Esophagus squamous epithelium (tissue), 5 donors: ENCODE results near the gene DPYSL4. TPM values are rescaled to one million over a fixed set of nuclear protein-coding genes. Genes with fewer than 3 reads are reported as not detected.

ENCODE experiments used
- DNase-seq: peaks from one replicate; lab custom pipeline; 2025; lab: John Stamatoyannopoulos, UW
- H3K27ac ChIP-seq, 4 donors: fragments of 200-600 bp; sonication (generic); one replicate each; pipeline ENCODE4 v1.5.1; 2016 to 2019; ENCODE audit warnings: mild to moderate bottlenecking in 1 of 4
- H3K27me3 ChIP-seq, 4 donors: fragments of 200-600 bp; sonication (generic); 1 replicate in 3 of 4; 2 replicates in 1 of 4; pipeline versions ENCODE4 v1.5.1 to v1.6.0; 2017 to 2021; ENCODE audit warnings: antibody characterized with exemption in 1 of 4
- H3K36me3 ChIP-seq, 3 donors: fragments of 200-600 bp; sonication (generic); one replicate each; pipeline ENCODE4 v1.5.1; 2016 to 2019
- H3K4me1 ChIP-seq, 3 donors: fragments of 200-600 bp; sonication (generic); one replicate each; pipeline ENCODE4 v1.5.1; 2017 to 2019
- H3K4me3 ChIP-seq, 4 donors: fragments of 200-600 bp; sonication (generic); 1 replicate in 3 of 4; 2 replicates in 1 of 4; pipeline ENCODE4 v1.5.1; 2016 to 2019; ENCODE audit warnings: mild to moderate bottlenecking in 2 of 4, moderate library complexity in 1 of 4
- H3K9me3 ChIP-seq, 3 donors: fragments of 200-600 bp; sonication (generic); one replicate each; pipeline ENCODE4 v1.5.1; 2016 to 2019
- CTCF ChIP-seq, 6 experiments: fragments of 450-650 bp in 4 of 6; fragments of 200-600 bp in 2 of 6; sonication (generic) in 2 of 6; IDR thresholded peaks; one replicate each; pipeline ENCODE4 v1.5.1; 2016 to 2019; ENCODE audit warnings: antibody characterized with exemption in 6 of 6, mild to moderate bottlenecking in 4 of 6, moderate library complexity in 4 of 6
- POLR2A ChIP-seq, 4 donors: fragments of 450-650 bp; IDR thresholded peaks; one replicate each; pipeline ENCODE4 v1.6.1; 2017; ENCODE audit warnings: antibody characterized with exemption in 4 of 4, mild to moderate bottlenecking in 4 of 4, moderate library complexity in 3 of 4
- WGBS, 2 donors: methylation state at CpG; one replicate each; pipeline ENCODE4 v1.1.5; 2018; 5-methylcytosine and 5-hydroxymethylcytosine counted together
- intact Hi-C: fragments of 100-400 bp; cut with DNase I; formaldehyde crosslinking; loops from one replicate; pipeline ENCODE4 v1.15.0; 2022
- total RNA-seq, 4 donors: library from RNA; depleted of rRNA; stranded (reverse); fragments of >200 nt; gene quantifications; one replicate each; pipeline ENCODE4 v1.1.0, GENCODE V29; 2016
- donor health status: DM: yes; HTN: yes; CAD: no.

Gene DPYSL4
- total RNA-seq, 4 donors from 2014 or later, result 0.95 to 1.6 TPM; not detected in 2

DNA sequence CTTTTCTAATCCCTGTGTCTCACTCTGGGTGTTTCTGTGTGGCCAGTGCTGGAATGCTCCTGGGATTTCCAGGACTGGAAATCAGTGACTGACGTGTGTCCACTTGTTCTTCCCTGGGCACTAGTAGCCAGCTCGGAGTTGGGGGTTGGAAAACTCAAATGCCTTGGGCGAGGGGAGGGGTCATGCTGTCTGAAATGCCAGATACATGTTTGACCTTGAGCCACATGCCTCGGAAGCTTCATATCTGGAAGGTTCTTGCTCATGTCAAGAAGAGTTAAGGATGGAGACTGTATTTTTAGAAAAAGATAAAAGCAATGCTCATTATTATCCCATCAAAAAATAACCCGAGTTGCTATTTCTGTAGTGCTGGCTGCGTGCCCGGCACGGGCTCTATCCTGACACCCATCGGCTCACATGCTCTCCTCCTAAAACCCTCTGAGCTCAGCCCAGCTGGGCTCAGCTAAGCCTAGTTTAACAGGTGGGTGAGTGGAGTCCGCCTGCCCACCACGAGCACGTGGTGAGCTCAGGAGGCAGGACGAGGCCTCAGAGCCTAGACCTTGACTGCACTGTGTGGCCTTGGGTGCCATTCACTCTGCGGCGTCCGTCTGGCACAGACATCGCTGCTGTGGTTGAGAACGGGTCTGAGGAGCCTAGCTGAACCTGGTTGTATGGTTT lies 6.4 kb downstream of the DPYSL4 start:
- no peak overlapping the region for H3K27ac ChIP-seq
- intact Hi-C loops, result no loop called here
- no peaks in the 10 kb centered on the region for H3K9me3 ChIP-seq
- peaks cover 0 to 39% (median 4%) of the 10 kb centered on the region in 4 donors for H3K27me3 ChIP-seq
- H3K36me3 ChIP-seq, result no peaks in the 10 kb centered on the region
- H3K4me1 ChIP-seq, result peaks cover 0 to under 1% (median 0%) of the 10 kb centered on the region in 3 donors
- DNase-seq, result no peak
- H3K4me3 ChIP-seq, result no peak overlapping the region
- 47 to 49% methylated on average over 4 to 9 of the region's 18 CpGs for WGBS, 2 donors
- TF ChIP-seq CTCF (IDR thresholded peaks at IDR 0.05), result no peak
- TF ChIP-seq POLR2A (IDR thresholded peaks at IDR 0.05), result no peak

GRCh38 chr10:132193907-132194552 lies 7.3 kb downstream of the DPYSL4 start:
- Histone ChIP-seq H3K4me3 (no peak overlapping the region), H3K4me1 (no peaks in the 10 kb centered on the region), H3K9me3 (no peaks in the 10 kb centered on the region), H3K27ac (no peak overlapping the region), H3K27me3 (peaks cover 0 to 31% (median 0%) of the 10 kb centered on the region in 4 donors), H3K36me3 (no peaks in the 10 kb centered on the region)
- no peak for DNase-seq
- TF ChIP-seq CTCF (IDR thresholded peaks at IDR 0.05) (no peak), POLR2A (IDR thresholded peaks at IDR 0.05) (no peak)
- 51 to 52% methylated on average over 2 to 3 of the region's 21 CpGs for WGBS, 2 donors
- intact Hi-C loops, result no loop called here

GRCh38 chr10:132194726-132195125 lies 8.0 kb downstream of the DPYSL4 start:
- H3K9me3 ChIP-seq, result no peaks in the 10 kb centered on the region
- intact Hi-C loops, result no loop called here
- no peaks in the 10 kb centered on the region for H3K36me3 ChIP-seq
- H3K4me1 ChIP-seq, result no peaks in the 10 kb centered on the region
- H3K27ac ChIP-seq, result no peak overlapping the region
- WGBS, 2 donors, result 92 to 100% methylated on average over 5 to 10 of the region's 15 CpGs
- DNase-seq, result no peak
- H3K27me3 ChIP-seq, result peaks cover 0 to 24% (median 0%) of the 10 kb centered on the region in 4 donors
- TF ChIP-seq CTCF (IDR thresholded peaks at IDR 0.05) (no peak), POLR2A (IDR thresholded peaks at IDR 0.05) (no peak)
- no peak overlapping the region for H3K4me3 ChIP-seq

DNA sequence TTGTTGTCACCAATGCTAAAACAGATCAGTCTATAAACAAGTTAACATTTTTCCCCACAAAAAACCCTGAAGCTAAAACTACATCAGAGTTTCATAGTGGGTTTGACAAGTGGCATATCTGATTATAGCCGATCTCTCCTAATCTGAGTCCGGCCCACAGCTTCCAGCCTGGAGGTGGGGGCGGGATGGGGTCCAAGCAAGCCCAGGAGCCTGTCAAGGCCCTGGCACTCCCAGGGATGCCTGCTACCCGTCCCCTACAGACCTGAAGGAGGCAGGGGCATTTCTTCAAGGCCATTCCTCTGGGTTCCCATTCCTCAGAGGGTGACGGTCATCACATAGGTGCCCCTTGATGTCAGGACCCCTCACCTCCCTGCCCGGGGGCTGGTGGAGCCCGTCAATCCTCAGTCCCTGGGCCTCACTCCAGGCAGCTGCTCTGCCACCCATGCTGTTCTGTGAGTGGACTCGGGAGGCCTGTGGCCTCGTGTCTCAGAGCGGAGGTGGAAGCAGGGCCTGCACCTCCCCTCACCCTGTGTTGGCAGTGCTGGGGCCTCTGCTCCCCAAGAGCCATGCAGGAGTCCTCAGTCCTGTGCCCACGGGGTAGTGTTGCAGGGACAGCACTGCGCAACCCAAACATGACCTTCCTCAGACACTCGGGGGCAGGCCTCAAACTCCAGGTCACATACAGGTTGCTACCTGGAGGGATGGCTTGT lies 8.8 kb downstream of the DPYSL4 start:
- WGBS, 2 donors, result 80% methylated on average over 2 of the region's 13 CpGs; no CpG with 5 or more reads in 1 of the 2 donors
- Histone ChIP-seq H3K36me3 (no peaks in the 10 kb centered on the region), H3K4me1 (no peaks in the 10 kb centered on the region), H3K4me3 (no peak overlapping the region), H3K27ac (no peak overlapping the region), H3K27me3 (peaks cover 0 to 19% (median 0%) of the 10 kb centered on the region in 4 donors), H3K9me3 (no peaks in the 10 kb centered on the region)
- no peak for DNase-seq
- intact Hi-C loops, result no loop called here
- TF ChIP-seq POLR2A (IDR thresholded peaks at IDR 0.05), result no peak
- no peak for TF ChIP-seq CTCF (IDR thresholded peaks at IDR 0.05)
